HG03159 (cell line): ENCODE data around the gene POLR2H.

Source experiments
- ATAC-seq: cut with Tn5 transposase; IDR thresholded peaks from one replicate; pipeline ENCODE4 v1.9.1; 2021; ENCODE audit warnings: mild to moderate bottlenecking, moderate library complexity; ENCODE audit not compliant: unreplicated experiment

The POLR2H gene

DNA sequence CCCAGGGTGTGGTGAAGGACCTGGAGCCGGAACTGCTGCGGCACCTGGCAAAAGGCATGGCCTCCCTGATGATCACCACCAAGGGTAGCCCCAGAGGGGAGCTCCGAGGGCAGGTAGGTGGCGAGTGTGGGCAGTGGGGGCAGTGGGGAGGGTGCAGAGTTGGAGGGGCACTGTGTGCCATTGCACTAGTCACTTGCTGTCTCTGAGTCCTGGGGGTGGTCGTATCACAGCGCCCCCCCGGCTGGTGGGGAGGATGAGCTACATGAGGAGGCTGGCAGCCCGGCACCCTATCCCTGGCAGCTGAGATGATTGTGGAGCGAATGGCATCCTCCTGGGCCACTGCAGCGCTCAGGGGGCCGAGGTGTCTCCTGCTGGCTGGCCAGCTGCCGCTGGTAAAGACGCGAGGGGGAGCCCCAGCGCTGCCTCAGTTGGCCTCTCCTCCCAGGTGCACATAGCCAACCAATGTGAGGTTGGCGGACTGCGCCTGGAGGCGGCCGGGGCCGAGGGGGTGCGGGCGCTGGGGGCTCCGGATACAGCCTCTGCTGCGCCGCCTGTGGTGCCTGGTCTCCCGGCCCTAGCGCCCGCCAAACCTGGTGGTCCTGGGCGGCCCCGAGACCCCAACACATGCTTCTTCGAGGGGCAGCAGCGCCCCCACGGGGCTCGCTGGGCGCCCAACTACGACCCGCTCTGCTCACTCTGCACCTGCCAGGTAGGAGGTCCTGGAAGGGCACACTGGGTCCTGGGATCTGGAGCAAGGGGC lies 24.7 kb downstream of the POLR2H start:
- ATAC-seq, result no peak

DNA sequence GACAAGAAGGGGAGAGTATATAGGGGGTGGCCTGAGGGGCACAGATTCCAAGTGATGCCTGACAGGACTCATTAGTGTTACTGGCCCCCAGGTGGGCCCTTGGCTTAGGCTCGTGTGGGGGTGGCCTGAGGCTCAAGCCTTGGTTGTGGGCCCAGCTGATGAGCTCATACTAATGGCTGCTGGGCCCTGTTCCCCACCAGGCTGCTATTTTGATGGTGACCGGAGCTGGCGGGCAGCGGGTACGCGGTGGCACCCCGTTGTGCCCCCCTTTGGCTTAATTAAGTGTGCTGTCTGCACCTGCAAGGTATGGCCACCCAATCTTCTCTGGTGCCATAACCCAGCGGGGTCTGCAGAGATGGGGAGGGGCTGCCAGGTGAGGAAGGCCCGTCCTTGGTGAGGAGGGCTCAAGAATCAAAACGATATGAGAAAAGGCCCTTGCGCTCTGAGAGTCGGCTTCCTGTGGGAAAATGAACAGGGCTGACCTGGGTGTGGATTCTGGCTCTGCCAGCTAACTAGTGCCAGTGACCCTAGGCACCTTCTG lies 25.7 kb downstream of the POLR2H start:
- ATAC-seq, result no peak

DNA sequence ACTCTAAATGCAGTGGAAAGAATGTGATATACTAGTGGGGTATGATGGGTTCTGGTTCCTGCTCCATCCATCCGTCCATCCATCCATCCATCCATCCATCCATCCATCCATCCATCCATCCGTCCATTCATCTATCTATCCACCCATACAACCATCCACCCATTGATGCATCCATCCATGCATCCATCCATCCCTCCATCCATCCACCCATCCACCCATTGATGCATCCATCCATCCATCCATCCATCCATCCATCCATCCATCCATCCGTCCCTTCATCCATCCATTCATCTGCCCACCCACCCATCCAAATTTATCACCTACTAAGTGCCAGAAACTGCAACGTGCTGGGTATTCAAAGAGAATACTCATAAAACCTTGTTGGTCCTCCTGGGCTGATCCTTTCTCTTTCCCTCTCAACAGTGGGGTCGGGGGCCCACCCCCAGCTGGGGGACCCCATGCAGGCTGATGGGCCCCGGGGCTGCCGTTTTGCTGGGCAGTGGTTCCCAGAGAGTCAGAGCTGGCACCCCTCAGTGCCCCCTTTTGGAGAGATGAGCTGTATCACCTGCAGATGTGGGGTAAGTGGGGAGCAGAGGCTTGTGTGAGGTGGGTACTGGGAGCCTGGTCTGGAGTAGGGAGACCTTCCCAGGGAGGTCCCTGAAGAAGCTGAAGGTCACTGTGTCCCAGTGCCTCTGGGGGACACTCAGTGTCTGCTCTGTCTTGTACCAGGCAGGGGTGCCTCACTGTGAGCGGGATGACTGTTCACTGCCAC lies 26.8 kb downstream of the POLR2H start:
- no peak for ATAC-seq

DNA sequence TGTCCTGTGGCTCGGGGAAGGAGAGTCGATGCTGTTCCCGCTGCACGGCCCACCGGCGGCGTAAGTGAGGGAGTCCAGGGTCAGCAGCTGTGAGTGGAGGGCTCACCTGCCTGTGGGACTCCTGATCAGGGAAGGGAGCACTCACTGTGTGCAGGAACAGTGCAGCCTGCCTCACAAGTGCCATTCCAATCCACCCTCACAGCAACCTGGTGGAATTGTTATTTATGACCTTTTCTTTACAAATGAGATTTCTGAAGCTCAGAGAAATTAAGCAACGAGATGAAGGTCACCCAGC lies 27.4 kb downstream of the POLR2H start:
- no peak for ATAC-seq

DNA sequence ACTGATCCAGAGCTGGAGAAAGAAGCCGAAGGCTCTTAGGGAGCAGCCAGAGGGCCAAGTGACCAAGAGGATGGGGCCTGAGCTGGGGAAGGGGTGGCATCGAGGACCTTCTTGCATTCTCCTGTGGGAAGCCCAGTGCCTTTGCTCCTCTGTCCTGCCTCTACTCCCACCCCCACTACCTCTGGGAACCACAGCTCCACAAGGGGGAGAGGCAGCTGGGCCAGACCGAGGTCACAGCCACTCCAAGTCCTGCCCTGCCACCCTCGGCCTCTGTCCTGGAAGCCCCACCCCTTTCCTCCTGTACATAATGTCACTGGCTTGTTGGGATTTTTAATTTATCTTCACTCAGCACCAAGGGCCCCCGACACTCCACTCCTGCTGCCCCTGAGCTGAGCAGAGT lies 27.9 kb downstream of the POLR2H start:
- no peak for ATAC-seq

DNA sequence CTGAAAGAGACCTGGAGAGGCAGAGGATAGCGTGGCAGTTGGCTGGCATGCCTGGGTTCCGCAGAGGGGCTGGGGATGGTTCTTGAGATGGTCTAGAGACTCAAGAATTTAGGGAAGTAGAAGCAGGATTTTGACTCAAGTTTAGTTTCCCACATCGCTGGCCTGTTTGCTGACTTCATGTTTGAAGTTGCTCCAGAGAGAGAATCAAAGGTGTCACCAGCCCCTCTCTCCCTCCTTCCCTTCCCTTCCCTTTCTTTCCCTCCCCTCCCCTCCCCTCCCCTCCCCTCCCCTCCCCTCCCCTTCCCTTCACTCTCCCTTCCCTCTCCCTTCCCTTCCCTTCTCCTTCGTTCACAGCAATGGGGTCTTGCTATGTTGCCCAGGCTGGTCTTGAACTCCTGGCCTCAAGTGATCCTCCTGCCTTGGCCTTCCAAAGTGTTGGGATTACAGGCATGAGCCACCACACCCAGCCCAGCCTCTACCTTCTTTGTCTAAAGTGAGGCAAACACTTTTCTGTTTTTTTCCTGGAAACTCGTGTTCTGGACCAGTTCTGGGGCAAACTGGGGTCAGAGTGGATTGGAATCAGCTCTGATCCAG lies 28.5 kb downstream of the POLR2H start:
- ATAC-seq, result no peak

DNA sequence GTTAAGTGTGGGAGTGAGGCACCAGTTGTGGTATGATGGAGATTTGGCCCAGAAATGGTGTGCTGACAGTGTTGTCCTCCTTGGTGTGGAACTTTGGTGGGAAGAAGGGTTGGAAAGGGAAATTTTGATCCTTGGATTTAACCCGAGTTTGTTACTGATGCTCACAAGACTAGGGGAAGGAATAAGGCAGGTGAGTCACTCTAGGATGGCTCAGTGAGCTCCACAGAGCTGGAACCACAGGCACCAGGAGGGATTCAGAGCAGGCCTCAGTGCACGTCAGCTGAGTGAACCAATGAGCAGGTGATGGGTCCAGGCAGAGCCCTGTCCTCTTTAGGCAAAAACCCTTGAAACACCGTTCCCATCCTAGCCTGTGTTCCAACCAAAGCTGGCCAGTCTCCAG lies 29.8 kb downstream of the POLR2H start:
- ATAC-seq, result no peak

DNA sequence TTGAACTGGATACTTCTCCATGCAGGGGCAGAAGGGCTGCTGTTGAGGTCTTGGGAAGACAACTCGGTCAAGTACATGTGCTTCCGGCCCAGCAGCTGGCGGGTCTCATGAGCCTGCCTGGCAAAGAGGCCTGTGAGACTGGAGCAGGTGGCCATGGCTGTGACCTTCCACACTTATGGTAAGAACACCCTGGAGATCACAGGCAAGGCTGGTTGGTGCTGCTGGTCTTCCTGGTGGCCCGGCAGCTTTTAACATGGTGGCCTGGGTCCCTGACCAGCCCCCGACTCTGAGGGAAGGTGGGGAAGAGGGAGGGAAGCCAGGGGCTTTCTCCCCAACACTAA lies 33.8 kb downstream of the POLR2H start:
- no peak for ATAC-seq

DNA sequence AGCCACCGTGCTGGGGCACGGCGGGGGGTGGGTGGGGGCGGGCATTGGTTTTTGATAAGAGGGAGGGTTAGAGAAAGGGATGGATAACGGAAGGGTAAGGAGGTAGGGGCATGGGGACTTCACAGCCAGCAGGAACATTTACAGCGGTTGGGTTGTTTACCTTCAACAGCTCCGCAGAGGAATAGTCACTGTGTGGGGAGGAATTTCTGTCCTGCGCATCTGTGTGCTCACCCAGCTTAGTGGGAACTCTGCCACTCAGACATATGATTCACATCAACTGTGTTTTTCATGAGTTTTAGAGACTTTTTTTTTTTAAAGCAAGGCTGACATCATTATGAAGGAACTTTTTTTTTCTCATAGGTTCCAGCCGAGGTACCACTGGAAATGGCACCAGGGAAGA lies 37.9 kb downstream of the POLR2H start:
- no peak for ATAC-seq

DNA sequence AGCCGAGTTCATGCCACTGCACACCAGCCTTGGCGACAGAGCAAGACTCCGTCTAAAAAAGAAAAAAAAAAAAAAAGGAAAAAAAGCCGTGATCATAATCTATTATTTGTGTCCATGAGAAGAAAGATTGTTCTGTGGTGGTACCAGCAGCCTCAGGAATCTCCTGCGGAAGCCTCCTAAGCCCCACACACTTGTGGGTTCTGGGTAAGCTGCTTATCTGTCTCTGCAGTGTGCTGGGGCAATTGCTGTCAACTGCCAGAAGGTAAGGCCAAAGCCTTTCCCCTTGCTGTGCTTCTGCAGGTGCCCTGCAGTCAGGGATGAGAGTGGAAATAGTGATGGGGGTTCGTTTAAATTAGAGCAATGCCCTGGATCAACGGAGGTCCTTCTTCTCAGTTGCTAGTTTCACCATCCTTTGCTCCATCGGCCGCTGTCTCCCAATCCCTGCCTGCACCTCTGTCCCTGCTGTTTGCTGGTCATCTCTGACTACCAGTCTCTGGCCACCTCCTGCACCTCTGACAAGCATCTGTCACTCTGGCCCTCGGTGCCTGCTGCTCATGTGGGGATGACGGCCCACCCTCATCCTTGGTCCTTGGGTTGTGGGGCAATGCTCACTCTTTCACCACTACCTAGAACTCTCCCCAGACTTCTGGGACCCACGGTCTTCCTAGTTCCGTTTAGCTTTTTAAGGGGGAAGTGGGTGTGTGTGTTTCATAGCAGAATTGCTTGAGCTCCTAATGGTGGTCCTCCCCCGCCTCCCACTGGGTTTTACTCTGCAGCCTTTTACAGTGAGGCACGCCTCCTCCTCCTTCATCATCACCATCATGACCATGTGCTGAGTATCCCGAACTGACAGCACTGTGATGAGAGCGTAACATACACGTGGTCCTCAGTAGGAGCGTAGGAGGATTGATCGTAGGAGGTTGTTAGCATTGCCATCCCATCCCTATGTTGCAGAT lies 43.8 kb downstream of the POLR2H start:
- ATAC-seq, result no peak

DNA sequence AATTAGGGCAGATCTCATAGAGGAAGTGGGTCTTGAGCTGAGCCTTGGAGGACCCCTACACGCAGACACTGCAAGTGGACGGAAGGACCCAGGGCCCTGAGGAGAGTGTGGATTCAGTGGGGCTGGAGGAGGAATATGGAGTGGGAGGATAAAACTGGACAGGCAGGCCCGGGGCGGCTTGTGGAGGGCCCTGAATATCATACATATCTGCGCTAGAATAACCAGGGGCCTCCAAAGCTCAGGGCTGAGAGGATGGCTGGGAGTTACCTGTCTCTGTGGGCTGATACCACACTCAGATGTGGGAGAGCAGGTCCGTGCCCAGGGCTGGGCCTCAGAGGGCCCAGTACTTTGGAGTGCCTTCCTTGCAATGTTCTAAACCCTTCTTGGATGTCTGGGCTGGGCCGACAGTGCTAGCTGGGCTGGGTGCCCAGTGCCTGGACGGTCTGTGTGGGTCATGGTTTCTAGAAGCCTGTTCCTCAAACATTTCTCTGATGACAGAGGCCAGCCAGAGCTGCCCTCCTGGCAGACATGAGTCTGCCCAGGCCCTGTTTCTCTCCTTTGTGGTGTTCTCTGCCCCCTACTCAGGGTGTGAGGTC lies 47.9 kb downstream of the POLR2H start:
- ATAC-seq, result no peak

DNA sequence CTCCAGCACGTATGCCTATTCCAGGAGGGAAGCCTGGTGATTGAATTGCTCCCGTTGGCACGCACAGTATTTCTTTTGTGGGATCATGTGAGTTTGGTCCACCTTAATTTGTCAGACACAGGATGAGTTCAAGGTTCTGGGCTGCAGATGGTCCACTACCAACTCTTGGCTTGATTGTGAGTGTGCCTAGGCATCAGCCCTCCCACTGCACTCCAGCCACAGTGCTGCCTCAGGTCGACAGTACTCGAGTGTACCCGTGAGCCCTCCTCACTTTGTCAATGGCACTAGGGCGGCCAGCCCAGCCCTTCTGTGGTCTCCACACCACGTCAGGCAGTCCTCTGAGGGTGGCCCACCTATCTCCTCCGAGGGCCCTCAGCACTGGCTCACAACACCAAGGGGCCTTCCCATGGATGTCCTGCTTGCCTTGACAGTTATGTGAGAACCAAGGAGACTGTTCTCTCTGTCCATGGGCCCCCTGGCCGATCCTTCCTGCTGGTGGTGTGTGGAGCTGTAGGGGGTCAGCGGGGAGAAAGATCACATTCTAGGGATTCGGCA lies 48.5 kb downstream of the POLR2H start:
- ATAC-seq, result no peak

DNA sequence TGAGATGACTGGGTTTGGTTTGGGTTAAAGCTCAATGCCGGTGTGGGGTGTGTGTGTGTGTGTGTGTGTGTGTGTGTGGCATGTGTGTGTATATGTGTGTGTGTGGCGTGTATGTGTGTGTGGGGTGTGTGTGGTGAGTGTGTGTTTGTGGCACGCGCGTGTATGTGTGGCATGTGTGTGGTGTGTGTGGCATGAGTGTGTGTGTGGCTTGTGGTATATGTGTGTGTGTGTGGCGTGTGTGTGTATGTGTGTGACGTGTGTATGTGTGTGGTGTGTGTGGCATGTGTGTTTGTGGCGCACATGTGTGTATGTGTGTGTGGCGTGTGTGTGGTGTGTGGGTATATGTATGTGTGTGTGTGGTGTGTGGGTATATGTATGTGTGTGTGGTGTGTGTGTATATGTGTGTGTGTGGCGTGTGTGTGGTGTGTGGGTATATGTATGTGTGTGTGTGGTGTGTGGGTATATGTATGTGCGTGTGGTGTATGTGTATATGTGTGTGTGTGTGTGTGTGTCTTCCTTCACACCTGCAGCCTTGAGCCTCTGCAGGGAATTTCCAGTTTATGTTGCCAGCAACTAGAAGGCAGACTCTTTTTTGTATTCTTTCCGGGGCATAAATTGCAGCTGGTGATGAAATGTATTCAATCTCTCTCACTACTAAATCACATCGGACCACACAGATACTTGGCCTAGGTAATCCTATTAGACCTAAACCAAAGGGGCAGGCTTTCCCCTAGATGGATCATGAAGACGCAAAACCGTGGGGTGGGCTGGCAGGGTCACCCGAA lies 53.1 kb downstream of the POLR2H start:
- ATAC-seq, result no peak

DNA sequence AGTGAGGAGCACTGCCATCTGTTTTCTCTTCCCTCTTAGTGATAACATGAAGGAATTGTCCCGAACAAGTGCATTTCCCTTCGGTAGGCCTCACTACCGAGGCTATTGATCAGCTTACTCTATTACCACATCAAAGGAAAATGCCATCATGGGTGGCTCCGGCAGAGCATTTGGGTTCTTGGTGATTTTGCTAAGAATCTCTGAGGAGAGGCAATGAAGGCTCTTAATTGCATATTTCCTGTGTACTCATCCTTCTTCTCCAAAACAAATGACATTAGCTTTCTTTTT lies 53.6 kb downstream of the POLR2H start:
- ATAC-seq, result no peak

DNA sequence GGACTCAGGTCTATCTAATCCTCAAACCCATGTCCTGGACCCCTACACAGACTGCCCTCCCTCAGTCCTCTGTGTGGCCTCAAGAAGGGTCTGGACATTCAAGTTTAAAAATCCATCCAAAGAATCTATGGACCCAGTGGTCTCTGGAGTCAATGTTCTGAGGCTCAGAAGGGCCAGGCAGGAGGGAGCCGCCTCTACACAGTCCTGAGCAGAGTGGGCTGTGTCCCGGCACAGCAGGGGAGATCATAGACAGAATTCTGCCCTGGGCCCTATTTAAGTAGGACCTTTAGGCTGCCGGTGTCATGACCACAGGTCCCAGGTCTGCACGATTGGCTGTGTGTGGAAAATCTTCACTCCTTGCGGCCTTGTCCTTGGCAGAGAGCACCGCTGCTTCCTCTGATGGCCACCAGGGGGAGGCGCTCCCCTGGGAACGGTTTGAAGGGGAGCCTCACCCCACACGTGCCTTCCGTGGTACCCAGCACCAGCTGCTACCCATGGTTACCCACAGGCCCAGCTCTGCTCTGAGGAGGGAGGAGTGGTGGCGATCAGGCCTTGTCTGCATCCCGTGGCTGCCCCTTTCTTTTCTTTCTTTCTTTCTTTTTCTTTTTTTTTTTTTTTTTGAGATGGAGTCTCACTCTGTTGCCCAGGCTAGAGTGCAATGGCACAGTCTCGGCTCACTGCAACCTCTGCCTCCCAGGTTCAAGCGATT lies 56.3 kb downstream of the POLR2H start:
- ATAC-seq, result peak; percentile 88
